Measurements from ENCODE around the gene HIRA. TPM values are rescaled to one million over a fixed set of nuclear protein-coding genes. Genes with fewer than 3 reads are reported as not detected.

Gene HIRA
- total and polyA plus RNA-seq, 4 donors: 18.6 to 50.5 (median 33.8) TPM

GRCh38 chr22:19432133-19432851 lies 759 bp upstream of the HIRA start, which contains the start of gene MRPL40:
Gene MRPL40 (plus strand): TSS chr22:19432545. CDS start chr22:19432555, 10 bp downstream.
- under 1% methylated on average over 74 of the region's 74 CpGs for WGBS (ENCODE audit: insufficient coverage)
- H3K4me3 ChIP-seq (ENCODE audit: low read depth, low read length): peak within 1 kb of the TSS; percentile 83

GRCh38 chr22:19430890-19431541 lies 517 bp downstream of the HIRA start:
- peak overlapping the region; percentile 43 for H3K27ac ChIP-seq (ENCODE audit: low read depth, low read length)
- DNase-seq (ENCODE audit: low read depth in 4 of 6, low spot score in 6 of 6): peak in 2 of 6 donors; percentile 22 to 43
- H3K36me3 ChIP-seq (ENCODE audit: control insufficient read depth, insufficient read depth, low read length): peaks cover 12% of the 10 kb centered on the region
- no peaks in the 10 kb centered on the region for H3K27me3 ChIP-seq (ENCODE audit: control insufficient read depth, insufficient read depth, low read length)
- WGBS (ENCODE audit: insufficient coverage): 0% methylated on average over 53 of the region's 53 CpGs
- peaks cover 23% of the 10 kb centered on the region for H3K4me1 ChIP-seq (ENCODE audit: control insufficient read depth, insufficient read depth, low read length)
- no peaks in the 10 kb centered on the region for H3K9me3 ChIP-seq (ENCODE audit: control insufficient read depth, insufficient read depth, low read length)
- H3K4me3 ChIP-seq (ENCODE audit: low read depth, low read length): peak overlapping the region; percentile 70

More at GRCh38 chr22:19432133-19432851, 759 bp upstream of the HIRA start, which contains the start of gene MRPL40:
- Histone ChIP-seq H3K27me3 (ENCODE audit: control insufficient read depth, insufficient read depth, low read length) (no peaks in the 10 kb centered on the region), H3K27ac (ENCODE audit: low read depth, low read length) (peak within 1 kb of the TSS; percentile 92), H3K4me1 (ENCODE audit: control insufficient read depth, insufficient read depth, low read length) (peaks cover 23% of the 10 kb centered on the region), H3K9me3 (ENCODE audit: control insufficient read depth, insufficient read depth, low read length) (no peaks in the 10 kb centered on the region), H3K36me3 (ENCODE audit: control insufficient read depth, insufficient read depth, low read length) (peaks cover 16% of the 10 kb centered on the region)
- DNase-seq (ENCODE audit: low read depth in 4 of 6, low spot score in 6 of 6): peak; percentile 76 to 97 (median 84)

GRCh38 chr22:19429950-19430889 lies 1.3 kb downstream of the HIRA start:
- Histone ChIP-seq H3K9me3 (ENCODE audit: control insufficient read depth, insufficient read depth, low read length) (no peaks in the 10 kb centered on the region), H3K4me1 (ENCODE audit: control insufficient read depth, insufficient read depth, low read length) (peaks cover 23% of the 10 kb centered on the region), H3K27ac (ENCODE audit: low read depth, low read length) (peak overlapping the region; percentile 43), H3K27me3 (ENCODE audit: control insufficient read depth, insufficient read depth, low read length) (no peaks in the 10 kb centered on the region), H3K4me3 (ENCODE audit: low read depth, low read length) (peak overlapping the region; percentile 70), H3K36me3 (ENCODE audit: control insufficient read depth, insufficient read depth, low read length) (peaks cover 12% of the 10 kb centered on the region)
- 28% methylated on average over 4 of the region's 12 CpGs for WGBS (ENCODE audit: insufficient coverage)
- peak in 3 of 6 donors; percentile 5 to 30 (median 6) for DNase-seq (ENCODE audit: low read depth in 4 of 6, low spot score in 6 of 6)

GRCh38 chr22:19424186-19424500 lies 7.4 kb downstream of the HIRA start:
- no peaks in the 10 kb centered on the region for H3K27me3 ChIP-seq (ENCODE audit: control insufficient read depth, insufficient read depth, low read length)
- H3K4me1 ChIP-seq (ENCODE audit: control insufficient read depth, insufficient read depth, low read length): peaks cover 4% of the 10 kb centered on the region
- H3K27ac ChIP-seq (ENCODE audit: low read depth, low read length): no peak overlapping the region
- H3K36me3 ChIP-seq (ENCODE audit: control insufficient read depth, insufficient read depth, low read length): no peaks in the 10 kb centered on the region
- DNase-seq (ENCODE audit: low read depth in 4 of 6, low spot score in 6 of 6): no peak
- no peaks in the 10 kb centered on the region for H3K9me3 ChIP-seq (ENCODE audit: control insufficient read depth, insufficient read depth, low read length)
- no peak overlapping the region for H3K4me3 ChIP-seq (ENCODE audit: low read depth, low read length)
- 82% methylated on average over 3 of the region's 3 CpGs for WGBS (ENCODE audit: insufficient coverage)

- Histone ChIP-seq H3K36me3 (ENCODE audit: control insufficient read depth, insufficient read depth, low read length) (no peaks in the 10 kb centered on the region), H3K27me3 (ENCODE audit: control insufficient read depth, insufficient read depth, low read length) (no peaks in the 10 kb centered on the region), H3K4me3 (ENCODE audit: low read depth, low read length) (no peak overlapping the region), H3K4me1 (ENCODE audit: control insufficient read depth, insufficient read depth, low read length) (no peaks in the 10 kb centered on the region), H3K9me3 (ENCODE audit: control insufficient read depth, insufficient read depth, low read length) (no peaks in the 10 kb centered on the region), H3K27ac (ENCODE audit: low read depth, low read length) (no peak overlapping the region)
- no peak for DNase-seq (ENCODE audit: low read depth in 4 of 6, low spot score in 6 of 6)
- 82% methylated on average over 11 of the region's 11 CpGs for WGBS (ENCODE audit: insufficient coverage)
Observed at GRCh38 chr22:19422440-19423301, 8.9 kb downstream of the HIRA start.

- Histone ChIP-seq H3K36me3 (ENCODE audit: control insufficient read depth, insufficient read depth, low read length) (no peaks in the 10 kb centered on the region), H3K9me3 (ENCODE audit: control insufficient read depth, insufficient read depth, low read length) (no peaks in the 10 kb centered on the region), H3K4me1 (ENCODE audit: control insufficient read depth, insufficient read depth, low read length) (no peaks in the 10 kb centered on the region), H3K27ac (ENCODE audit: low read depth, low read length) (no peak overlapping the region), H3K4me3 (ENCODE audit: low read depth, low read length) (no peak overlapping the region), H3K27me3 (ENCODE audit: control insufficient read depth, insufficient read depth, low read length) (no peaks in the 10 kb centered on the region)
- WGBS (ENCODE audit: insufficient coverage): 80% methylated on average over 2 of the region's 6 CpGs
- no peak for DNase-seq (ENCODE audit: low read depth in 4 of 6, low spot score in 6 of 6)
Observed at GRCh38 chr22:19420321-19420720, 11.2 kb downstream of the HIRA start.

- WGBS (ENCODE audit: insufficient coverage): 100% methylated on average over 2 of the region's 5 CpGs
- DNase-seq (ENCODE audit: low read depth in 4 of 6, low spot score in 6 of 6): no peak
Observed at GRCh38 chr22:19419464-19420178, 11.9 kb downstream of the HIRA start.

GRCh38 chr22:19419086-19419463 lies 12.5 kb downstream of the HIRA start:
- Histone ChIP-seq H3K27ac (ENCODE audit: low read depth, low read length) (no peak overlapping the region), H3K9me3 (ENCODE audit: control insufficient read depth, insufficient read depth, low read length) (no peaks in the 10 kb centered on the region), H3K36me3 (ENCODE audit: control insufficient read depth, insufficient read depth, low read length) (no peaks in the 10 kb centered on the region), H3K27me3 (ENCODE audit: control insufficient read depth, insufficient read depth, low read length) (no peaks in the 10 kb centered on the region), H3K4me3 (ENCODE audit: low read depth, low read length) (no peak overlapping the region), H3K4me1 (ENCODE audit: control insufficient read depth, insufficient read depth, low read length) (no peaks in the 10 kb centered on the region)
- no peak for DNase-seq (ENCODE audit: low read depth in 4 of 6, low spot score in 6 of 6)
- 93% methylated on average over 5 of the region's 5 CpGs for WGBS (ENCODE audit: insufficient coverage)

More at GRCh38 chr22:19419464-19420178, 11.9 kb downstream of the HIRA start:
- no peaks in the 10 kb centered on the region for H3K36me3 ChIP-seq (ENCODE audit: control insufficient read depth, insufficient read depth, low read length)
- H3K4me3 ChIP-seq (ENCODE audit: low read depth, low read length): no peak overlapping the region
- no peaks in the 10 kb centered on the region for H3K9me3 ChIP-seq (ENCODE audit: control insufficient read depth, insufficient read depth, low read length)
- no peaks in the 10 kb centered on the region for H3K27me3 ChIP-seq (ENCODE audit: control insufficient read depth, insufficient read depth, low read length)
- no peak overlapping the region for H3K27ac ChIP-seq (ENCODE audit: low read depth, low read length)
- H3K4me1 ChIP-seq (ENCODE audit: control insufficient read depth, insufficient read depth, low read length): no peaks in the 10 kb centered on the region

Data from spinal cord (tissue), 10 donors.